VCaP (cell line): Measurements from ENCODE around the gene CREB3L2.
A peak's percentile ranks its signal among the peaks of the same experiment; 100 is the strongest.
"Not testable (repeated sequence)": the region's sequence is repeated elsewhere in the genome, so short reads cannot be mapped to it uniquely, and the experiment has no call there.

Source experiments
- H3K27ac ChIP-seq: fragments of 450-650 bp; 2 replicates; pipeline ENCODE4 v1.5.1; 2017
- CTCF ChIP-seq: fragments of 450-650 bp; conservative IDR thresholded peaks from 2 replicates; pipeline ENCODE4 v1.5.1; 2017; ENCODE audit warnings: mild to moderate bottlenecking, moderate library complexity

The CREB3L2 gene

GRCh38 chr7:137913985-137914384 lies 87.9 kb downstream of the CREB3L2 start:
- TF ChIP-seq CTCF = no peak
- H3K27ac ChIP-seq = no peak overlapping the region

GRCh38 chr7:137909042-137909441 lies 92.8 kb downstream of the CREB3L2 start:
- TF ChIP-seq CTCF = no peak
- no peak overlapping the region for H3K27ac ChIP-seq

GRCh38 chr7:137908106-137908505 lies 93.8 kb downstream of the CREB3L2 start:
- no peak overlapping the region for H3K27ac ChIP-seq
- no peak for TF ChIP-seq CTCF

- not testable (repeated sequence) for H3K27ac ChIP-seq
Observed at GRCh38 chr7:137906636-137907035, 95.2 kb downstream of the CREB3L2 start.

- H3K27ac ChIP-seq = peak overlapping the region; percentile 49; the same call in 1 of the 2 replicates
- no peak for TF ChIP-seq CTCF
Observed at GRCh38 chr7:137904833-137905232, 97.1 kb downstream of the CREB3L2 start.

- peak overlapping the region; percentile 49 for H3K27ac ChIP-seq
- peak; percentile 89 for TF ChIP-seq CTCF
Observed at GRCh38 chr7:137903382-137904169, 98.3 kb downstream of the CREB3L2 start.

GRCh38 chr7:137900137-137900536 lies 101.7 kb downstream of the CREB3L2 start:
- no peak for TF ChIP-seq CTCF
- H3K27ac ChIP-seq = no peak overlapping the region; the same call in 1 of the 2 replicates
